ENCODE results near the gene GRB10.

GRCh38 chr7:50721160-50721559 is 61.5 kb downstream of the GRB10 start:
- TF ChIP-seq POLR2AphosphoS5 (IDR thresholded peaks at IDR 0.05; ENCODE audit: low read depth, low read length) (no peak), CTCF (IDR thresholded peaks at IDR 0.05) (no peak), SIN3A (IDR thresholded peaks at IDR 0.05; ENCODE audit: borderline replicate concordance, insufficient read depth, low read depth, low read length) (no peak)
